Kidney (tissue), 14 donors: ENCODE measurements around the gene RUNX1. TPM values are rescaled to one million over a fixed set of nuclear protein-coding genes. Genes with fewer than 3 reads are reported as not detected.
"Not testable (repeated sequence)": the region's sequence is repeated elsewhere in the genome, so short reads cannot be mapped to it uniquely, and the experiment has no call there.

Experiments used
- DNase-seq, 5 donors: peaks; one replicate each; pipeline ENCODE4 v3.0.0-alpha.2; 2013 to 2020
- FAIRE-seq: peaks from 2 replicates; lab custom pipeline; 2012; peaks lifted over from hg19 to GRCh38; lab: Jason Lieb, UNC
- H3K27ac ChIP-seq, 2 donors: one replicate each; pipeline ENCODE4 v1.7.0; 2013; ENCODE audit warnings: low read depth in 2 of 2, low read length in 2 of 2, inconsistent platforms in 1 of 2
- H3K27me3 ChIP-seq: one replicate; pipeline ENCODE4 v1.7.1; 2013; ENCODE audit warnings: low read length, inconsistent platforms; ENCODE audit not compliant: control insufficient read depth, insufficient read depth
- H3K36me3 ChIP-seq, 3 donors: one replicate each; pipeline versions ENCODE4 v1.7.0 to v1.7.1; 2013; ENCODE audit warnings: low read length in 3 of 3, control low read depth in 1 of 3, inconsistent platforms in 1 of 3; ENCODE audit not compliant: insufficient read depth in 3 of 3, control insufficient read depth in 2 of 3
- H3K4me1 ChIP-seq, 3 donors: one replicate each; pipeline versions ENCODE4 v1.7.0 to v1.7.1; 2013; ENCODE audit warnings: low read length in 3 of 3, inconsistent platforms in 1 of 3, low read depth in 1 of 3; ENCODE audit not compliant: control insufficient read depth in 2 of 3, insufficient read depth in 2 of 3
- H3K4me3 ChIP-seq, 3 donors: one replicate each; pipeline versions ENCODE4 v1.7.0 to v1.8.1; 2013; ENCODE audit warnings: low read length in 3 of 3, control low read depth in 1 of 3, inconsistent platforms in 1 of 3
- H3K9ac ChIP-seq, 3 donors: one replicate each; pipeline versions ENCODE4 v1.7.0 to v1.7.1; 2013; ENCODE audit warnings: low read length in 3 of 3, control low read depth in 1 of 3, inconsistent platforms in 1 of 3
- H3K9me3 ChIP-seq, 3 donors: one replicate each; pipeline versions ENCODE4 v1.7.0 to v1.7.1; 2013; ENCODE audit warnings: low read length in 3 of 3, control low read depth in 1 of 3, inconsistent platforms in 1 of 3; ENCODE audit not compliant: control insufficient read depth in 2 of 3, insufficient read depth in 1 of 3
- CTCF ChIP-seq: IDR thresholded peaks from 3 replicates; pipeline ENCODE4 v1.5.1; 2012; ENCODE audit warnings: mild to moderate bottlenecking, moderate library complexity, borderline replicate concordance; ENCODE audit not compliant: insufficient read depth; ENCODE audit errors: extremely low read depth
- intact Hi-C: fragments of 100-400 bp; cut with DNase I; formaldehyde crosslinking; loops from one replicate; pipeline ENCODE4 v1.11.1; 2022
- polyA plus RNA-seq: library from polyadenylated mRNA; stranded (reverse); fragments of 350-450 nt; fragmentation: Illumina TruSeq; extraction: RNeasy Lipid Tissue Mini Kit (QIAGEN cat#74804); gene quantifications from one replicate; pipeline ENCODE4 v1.2.3, GENCODE V29; 2014; ENCODE audit warnings: low read depth, low replicate concordance; ENCODE audit not compliant: insufficient read depth
- total RNA-seq: library from RNA; stranded (reverse); fragmentation: NEBNext Ultra II Directional; extraction: Animal tissue kit (Norgen Biotek cat#: 25700); gene quantifications from one replicate; pipeline ENCODE4 v1.2.1, GENCODE V29; 2021
- donor health status: control.
- donor health status: control.
- donor health status: control.
- donor health status: control.
- donor health status: control.
- donor health status: DM: yes; HTN: yes; CAD: no.
- donor health status: Normal renal cell carcinoma (clear cell type).

RUNX1 gene
- total and polyA plus RNA-seq, 2 donors from 2014 or later, result 1.3 to 58.0 TPM

- no peaks in the 10 kb centered on the region for H3K27me3 ChIP-seq
- FAIRE-seq (no peak), DNase-seq (no peak)
- no peak overlapping the region for H3K9ac ChIP-seq
- intact Hi-C loops, result no loop called here
- no peaks in the 10 kb centered on the region for H3K4me1 ChIP-seq
- H3K9me3 ChIP-seq, result no peaks in the 10 kb centered on the region
- no peak overlapping the region for H3K27ac ChIP-seq
- H3K4me3 ChIP-seq, result no peak overlapping the region
- H3K36me3 ChIP-seq, result no peaks in the 10 kb centered on the region
- no peak for TF ChIP-seq CTCF
Measured at GRCh38 chr21:34956416-34957316, 92.4 kb downstream of the RUNX1 start.

- H3K4me3 ChIP-seq, result no peak overlapping the region
- H3K36me3 ChIP-seq, result no peaks in the 10 kb centered on the region
- H3K27me3 ChIP-seq, result no peaks in the 10 kb centered on the region
- H3K9me3 ChIP-seq, result no peaks in the 10 kb centered on the region
- no peak overlapping the region for H3K27ac ChIP-seq
- DNase-seq (no peak), FAIRE-seq (no peak)
- intact Hi-C loops, result no loop called here
- H3K4me1 ChIP-seq, result no peaks in the 10 kb centered on the region
- TF ChIP-seq CTCF, result no peak
- no peak overlapping the region for H3K9ac ChIP-seq
Measured at GRCh38 chr21:34953950-34954349, 95.2 kb downstream of the RUNX1 start.

GRCh38 chr21:34952701-34953100 lies 96.4 kb downstream of the RUNX1 start:
- Histone ChIP-seq H3K9me3 (no peaks in the 10 kb centered on the region), H3K4me1 (no peaks in the 10 kb centered on the region), H3K27ac (no peak overlapping the region), H3K36me3 (no peaks in the 10 kb centered on the region), H3K9ac (no peak overlapping the region), H3K4me3 (no peak overlapping the region), H3K27me3 (no peaks in the 10 kb centered on the region)
- no peak for FAIRE-seq
- DNase-seq, result peak in 1 of 5 donors; percentile 8
- no peak for TF ChIP-seq CTCF
- intact Hi-C loops, result no loop called here

- intact Hi-C loops, H3K27me3 ChIP-seq, H3K4me1 ChIP-seq, H3K27ac ChIP-seq, DNase-seq, H3K36me3 ChIP-seq, FAIRE-seq, H3K4me3 ChIP-seq, H3K9ac ChIP-seq, H3K9me3 ChIP-seq: not testable (repeated sequence)
Measured at GRCh38 chr21:34951868-34952267, 97.2 kb downstream of the RUNX1 start.
